Ovary (tissue), 9 donors: ENCODE results near the gene NOS3. TPM values are rescaled to one million over a fixed set of nuclear protein-coding genes. Genes with fewer than 3 reads are reported as not detected.

Experiments used
- DNase-seq, 5 donors: peaks; one replicate each; pipeline ENCODE4 v3.0.0-alpha.2; 2019 to 2020
- H3K27ac ChIP-seq, 2 donors: fragments of 200-600 bp; one replicate each; pipeline versions ENCODE4 v1.5.1 to v1.8.0; 2019 to 2022
- H3K27me3 ChIP-seq: fragments of 200-600 bp; one replicate; pipeline ENCODE4 v1.8.0; 2022
- H3K36me3 ChIP-seq: fragments of 200-600 bp; sonication (generic); one replicate; pipeline ENCODE4 v1.5.1; 2019
- H3K4me1 ChIP-seq: one replicate; pipeline ENCODE4 v1.8.1; 2013; ENCODE audit warnings: mild to moderate bottlenecking, moderate library complexity; ENCODE audit not compliant: insufficient read depth
- H3K4me3 ChIP-seq: fragments of 200-600 bp; sonication (generic); one replicate; pipeline ENCODE4 v1.5.1; 2017
- H3K9me3 ChIP-seq, 2 donors: fragments of 200-600 bp in 1 of 2; sonication (generic) in 1 of 2; one replicate each; pipeline versions ENCODE4 v1.5.1 to v1.8.1; 2013 to 2019; ENCODE audit warnings: mild to moderate bottlenecking in 1 of 2, moderate library complexity in 1 of 2
- CTCF ChIP-seq, 3 donors: fragments of 450-650 bp in 2 of 3; fragments of 200-600 bp in 1 of 3; IDR thresholded peaks; one replicate each; pipeline versions ENCODE4 v1.5.1 to v1.8.0; 2016 to 2022; ENCODE audit warnings: antibody characterized with exemption in 3 of 3, mild to moderate bottlenecking in 1 of 3
- EP300 ChIP-seq: sonication (generic); formaldehyde crosslinking; IDR thresholded peaks from one replicate; pipeline ENCODE4 v1.6.1; 2017; ENCODE audit warnings: antibody characterized with exemption
- POLR2A ChIP-seq: fragments of 450-650 bp; IDR thresholded peaks from one replicate; pipeline ENCODE4 v1.6.1; 2017; ENCODE audit warnings: antibody characterized with exemption, mild to moderate bottlenecking, moderate library complexity
- WGBS, 3 donors: extraction: QIAGEN DNeasy Blood & Tissue Kit in 1 of 3; methylation state at CpG; one replicate each; pipeline versions ENCODE4 v1.1.5 to v1.1.7; 2013 to 2017; 5-methylcytosine and 5-hydroxymethylcytosine counted together
- intact Hi-C, 4 donors: fragments of 100-400 bp; cut with DNase I; formaldehyde crosslinking; loops; one replicate each; pipeline versions ENCODE4 v1.11.0 to v1.15.1; 2022 to 2023
- polyA plus RNA-seq, 2 donors: library from polyadenylated mRNA; stranded (reverse); fragments of 200-250 nt in 1 of 2; fragments of 350-450 nt in 1 of 2; fragmentation: Illumina TruSeq in 1 of 2; extraction: RNeasy Lipid Tissue Mini Kit (QIAGEN cat#74804) in 1 of 2; gene quantifications; one replicate each; pipeline ENCODE4 v1.2.3, GENCODE V29; 2013 to 2014
- total RNA-seq, 7 donors: library from RNA; depleted of rRNA in 2 of 7; stranded (reverse); fragments of >200 nt in 2 of 7; fragmentation: NEBNext Ultra II Directional in 3 of 7; extraction: Animal tissue kit (Norgen Biotek cat#: 25700) in 3 of 7; gene quantifications; one replicate each; pipeline versions ENCODE4 v1.1.0 to v1.2.4, GENCODE V29; 2016 to 2023
- donor health status: DM: no; HTN: no; CAD: no; lungs with moderate emphysema.
- donor health status: DM: no; HTN: no; CAD: no.
- donor health status: Bipolar disorder and iron deficiency.
- donor health status: DM: yes; HTN: yes; CAD: no.
- donor health status: DM: no; HTN: no; CAD: no.
- donor health status: DM: yes; HTN: yes; CAD: no.

NOS3 gene
- total and polyA plus RNA-seq, 9 donors, result 1.0 to 26.0 (median 5.4) TPM

- no peaks in the 10 kb centered on the region for H3K36me3 ChIP-seq
- peaks cover 5% of the 10 kb centered on the region for H3K4me1 ChIP-seq
- H3K9me3 ChIP-seq, result no peaks in the 10 kb centered on the region
- TF ChIP-seq CTCF (IDR thresholded peaks at IDR 0.05) (no peak), POLR2A (no peak), EP300 (no peak)
- no peaks in the 10 kb centered on the region for H3K27me3 ChIP-seq
- no peak overlapping the region for H3K4me3 ChIP-seq
- WGBS, 3 donors, result 52 to 55% (median 53%) methylated on average over 22 to 23 of the region's 23 CpGs
- H3K27ac ChIP-seq, result no peak overlapping the region
- DNase-seq, result no peak
- intact Hi-C loops, result loop anchor here in 3 of 4 donors (5.0 to 10.0 kb wide), 2 partner anchors 102 to 116 kb away; no protein-coding TSS in a partner anchor
These were observed 22.1 kb downstream of the NOS3 start for GRCh38 chr7:151012911-151013347.

- peak in 1 of 5 donors; percentile 24 for DNase-seq
- TF ChIP-seq EP300 (no peak), CTCF (IDR thresholded peaks at IDR 0.05) (no peak), POLR2A (no peak)
- H3K27me3 ChIP-seq, result no peaks in the 10 kb centered on the region
These were observed 22.5 kb downstream of the NOS3 start for GRCh38 chr7:151013356-151013732.

GRCh38 chr7:151013733-151014497 is 23.1 kb downstream of the NOS3 start:
- TF ChIP-seq POLR2A, result no peak
- TF ChIP-seq EP300, result no peak
- TF ChIP-seq CTCF (IDR thresholded peaks at IDR 0.05), result no peak
- peak in 1 of 5 donors; percentile 44 for DNase-seq
- no peak overlapping the region for H3K4me3 ChIP-seq
- H3K4me1 ChIP-seq, result peaks cover 6% of the 10 kb centered on the region
- 35 to 51% (median 48%) methylated on average over 54 to 55 of the region's 55 CpGs for WGBS, 3 donors
- H3K27me3 ChIP-seq, result no peaks in the 10 kb centered on the region
- H3K36me3 ChIP-seq, result no peaks in the 10 kb centered on the region
- no peak overlapping the region for H3K27ac ChIP-seq
- H3K9me3 ChIP-seq, result no peaks in the 10 kb centered on the region
- intact Hi-C loops, result loop anchor here in 3 of 4 donors (5.0 to 10.0 kb wide), 2 partner anchors 101 to 117 kb away; no protein-coding TSS in a partner anchor

More at GRCh38 chr7:151013356-151013732, 22.5 kb downstream of the NOS3 start:
- no peak overlapping the region for H3K4me3 ChIP-seq
- peaks cover 7% of the 10 kb centered on the region for H3K4me1 ChIP-seq
- whole genome bisulfite sequencing, 3 donors, result 25 to 34% (median 33%) methylated on average over 19 to 26 of the region's 26 CpGs
- intact Hi-C loops, result loop anchor here in 3 of 4 donors (5.0 to 10.0 kb wide), 2 partner anchors 101 to 116 kb away; no protein-coding TSS in a partner anchor
- no peak overlapping the region for H3K27ac ChIP-seq
- no peaks in the 10 kb centered on the region for H3K36me3 ChIP-seq
- no peaks in the 10 kb centered on the region for H3K9me3 ChIP-seq

GRCh38 chr7:151014950-151015349 is 24.1 kb downstream of the NOS3 start:
- no peak for DNase-seq
- intact Hi-C loops, result loop anchor here in 3 of 4 donors (5.0 to 10.0 kb wide), 3 partner anchors 53 to 118 kb away; no protein-coding TSS in a partner anchor

More at GRCh38 chr7:151014950-151015349, 24.1 kb downstream of the NOS3 start:
- Histone ChIP-seq H3K27me3 (no peaks in the 10 kb centered on the region), H3K27ac (no peak overlapping the region), H3K9me3 (no peaks in the 10 kb centered on the region), H3K36me3 (no peaks in the 10 kb centered on the region), H3K4me1 (peaks cover 6% of the 10 kb centered on the region), H3K4me3 (no peak overlapping the region)
- WGBS, 3 donors, result 69 to 71% (median 71%) methylated on average over 8 of the region's 8 CpGs
- TF ChIP-seq POLR2A, result no peak
- TF ChIP-seq EP300, result no peak
- TF ChIP-seq CTCF (IDR thresholded peaks at IDR 0.05), result no peak
